ENCODE results near the gene PSTPIP1. TPM values are rescaled to one million over a fixed set of nuclear protein-coding genes. Genes with fewer than 3 reads are reported as not detected.

The PSTPIP1 gene
- total and polyA plus RNA-seq, 10 of the 15 experiments (the other 5 are each of a cell fraction or from before 2014, with no cell fraction given): 0.50 to 29.3 (median 14.5) TPM

- TF ChIP-seq ZBTB33 (IDR thresholded peaks at IDR 0.05): no peak
- TF ChIP-seq RUNX3 (IDR thresholded peaks at IDR 0.05; ENCODE audit: low read length): no peak
These were observed 14.2 kb downstream of the PSTPIP1 start (continued) for GRCh38 chr15:77009176-77009575.

- CTCF ChIA-PET: interaction anchor here (3.9 kb wide), 1 partner anchor 36 kb away, joined by 21 read pairs; no protein-coding TSS in a partner anchor
- intact Hi-C loops (cut with micrococcal nuclease; ENCODE audit: unreplicated experiment): no loop called here
These were observed 14.9 kb downstream of the PSTPIP1 start for GRCh38 chr15:77009646-77010311.

More at GRCh38 chr15:77009646-77010311, 14.9 kb downstream of the PSTPIP1 start:
- in situ Hi-C loops (cut with MboI): no loop called here
- ChIA-PET POLR2A (interaction anchor here (1.4 kb wide), 1 partner anchor 12 kb away, joined by 3 read pairs; no protein-coding TSS in a partner anchor), SMC1A (ENCODE audit: uncharacterized antibody, unreplicated experiment) (interaction anchor here (1.3 to 1.6 kb wide), 3 partner anchors 10 to 33 kb away, joined by 3 to 7 read pairs (median 6); no protein-coding TSS in a partner anchor), RAD21 (ENCODE audit: unreplicated experiment) (no interaction called here)
- TF ChIP-seq GATAD2B (conservative IDR thresholded peaks at IDR 0.05; ENCODE audit: low read depth): no peak; the same call in 1 of the 2 replicates
- TF ChIP-seq DPF2 (IDR thresholded peaks at IDR 0.05): no peak
- no peak for TF ChIP-seq ATF7 (IDR thresholded peaks at IDR 0.05; ENCODE audit: low read depth)
- no peak for TF ChIP-seq MEF2A (IDR thresholded peaks at IDR 0.05; ENCODE audit: insufficient read depth, low read depth, low read length)
- TF ChIP-seq POU2F2 (IDR thresholded peaks at IDR 0.05; ENCODE audit: borderline replicate concordance, low read depth, low read length): no peak
- no peak for DNase-seq (ENCODE audit: low read depth, low spot score)
- FAIRE-seq: no peak
- no peak overlapping the region for H2AFZ ChIP-seq (ENCODE audit: control insufficient read depth, low read depth, low read length)
- BruUV-seq (replicated peaks): no TSS peak
- no peaks in the 10 kb centered on the region for H3K27me3 ChIP-seq (replicated peaks in 1 of 2; ENCODE audit: control insufficient read depth in 2 of 2, insufficient read depth in 2 of 2, low read length in 1 of 2)
- no peak overlapping the region for H3K9ac ChIP-seq (ENCODE audit: control insufficient read depth, insufficient read depth, low read length)
- WGBS (ENCODE audit: insufficient coverage, insufficient replicate concordance, low lambda C conversion rate, missing lambda C conversion rate): 69% methylated on average over 14 of the region's 14 CpGs
- no peaks in the 10 kb centered on the region for H3K36me3 ChIP-seq (ENCODE audit: control insufficient read depth in 2 of 2, insufficient read depth in 2 of 2, low read length in 1 of 2)
- no peak overlapping the region for H3K27ac ChIP-seq (ENCODE audit: control insufficient read depth, insufficient read depth)
- no peak overlapping the region for H3K4me3 ChIP-seq
- peaks cover 24% of the 10 kb centered on the region for H3K4me1 ChIP-seq (ENCODE audit: control insufficient read depth, insufficient read depth, low read length)
- H3K79me2 ChIP-seq (ENCODE audit: control insufficient read depth, insufficient read depth, low read length): no peaks in the 10 kb centered on the region
- no peaks in the 10 kb centered on the region for H3K9me3 ChIP-seq (replicated peaks; ENCODE audit: control insufficient read depth, insufficient read depth, low read length)
- ATAC-seq: no peak
- no peaks in the 10 kb centered on the region for H4K20me1 ChIP-seq (ENCODE audit: control insufficient read depth, insufficient read depth)
- no peak overlapping the region for H3K4me2 ChIP-seq (ENCODE audit: control insufficient read depth, insufficient read depth)
